OCI-LY7 (cell line): ENCODE measurements around the gene MAPK13. TPM values are rescaled to one million over a fixed set of nuclear protein-coding genes. Genes with fewer than 3 reads are reported as not detected.

Experiments used
- BruUV-seq: library from RNA; stranded (reverse); fragments of 400-500 nt; replicated peaks from 2 replicates; lab custom pipeline; 2021; lab: Mats Ljungman, UMichigan
- CTCF ChIA-PET: fragments of 300-600 bp; sonication (Branson Sonifier 250); formaldehyde crosslinking; loops from one replicate; lab custom pipeline; 2022; ENCODE audit warnings: antibody characterized with exemption; ENCODE audit not compliant: unreplicated experiment; lab: Charles Lee
- POLR2A ChIA-PET: fragments of 300-600 bp; sonication (Branson Sonifier 250); formaldehyde crosslinking; loops from one replicate; lab custom pipeline; 2022; ENCODE audit warnings: antibody characterized with exemption; lab: Charles Lee
- DNase-seq: peaks from one replicate; pipeline ENCODE4 v3.0.0-alpha.2; 2015; ENCODE audit warnings: low spot score
- H2AFZ ChIP-seq: fragments of 200-600 bp; sonication (generic), shearing (Covaris generic); 2 replicates; pipeline ENCODE4 v1.6.1; 2014; ENCODE audit warnings: mild to moderate bottlenecking, antibody characterized with exemption, low read length, moderate library complexity
- H3K27ac ChIP-seq: fragments of 200-600 bp; sonication (generic); 2 replicates; pipeline ENCODE4 v1.5.1; 2014; ENCODE audit warnings: mixed run types, low read depth, mild to moderate bottlenecking, moderate library complexity, low read length, inconsistent platforms; ENCODE audit not compliant: poor library complexity, severe bottlenecking
- H3K36me3 ChIP-seq: fragments of 200-600 bp; sonication (generic); 2 replicates; pipeline ENCODE4 v1.6.1; 2014; ENCODE audit warnings: mild to moderate bottlenecking, antibody characterized with exemption, low read length, moderate library complexity, mixed read lengths; ENCODE audit not compliant: insufficient read depth
- H3K4me1 ChIP-seq: fragments of 200-600 bp; sonication (generic); 2 replicates; pipeline ENCODE4 v1.5.1; 2014; ENCODE audit warnings: mild to moderate bottlenecking, low read length; ENCODE audit not compliant: insufficient read depth, poor library complexity, severe bottlenecking
- H3K4me2 ChIP-seq: fragments of 200-600 bp; sonication (generic); 2 replicates; pipeline ENCODE4 v1.6.1; 2014; ENCODE audit warnings: mild to moderate bottlenecking, low read length
- H3K4me3 ChIP-seq: fragments of 200-600 bp; sonication (generic); 2 replicates; pipeline ENCODE4 v1.5.1; 2014; ENCODE audit warnings: mild to moderate bottlenecking, low read depth, low read length; ENCODE audit not compliant: poor library complexity, severe bottlenecking
- H3K79me2 ChIP-seq: fragments of 200-600 bp; sonication (generic); 2 replicates; pipeline ENCODE4 v1.6.1; 2016; ENCODE audit warnings: low read depth, mild to moderate bottlenecking, low read length, moderate library complexity, mixed read lengths; ENCODE audit not compliant: insufficient read depth
- H3K9me2 ChIP-seq: fragments of 200-600 bp; sonication (generic); 2 replicates; pipeline ENCODE4 v1.6.1; 2016; ENCODE audit warnings: mild to moderate bottlenecking, low read length, mixed read lengths; ENCODE audit not compliant: insufficient read depth
- H3K9me3 ChIP-seq: fragments of 200-600 bp; sonication (generic); 2 replicates; pipeline ENCODE4 v1.6.1; 2014; ENCODE audit warnings: mild to moderate bottlenecking, mixed run types, low read length, mixed read lengths
- H4K20me1 ChIP-seq: fragments of 200-600 bp; sonication (generic); 2 replicates; pipeline ENCODE4 v1.6.1; 2014; ENCODE audit warnings: mild to moderate bottlenecking, antibody characterized with exemption, low read length, moderate library complexity, mixed read lengths; ENCODE audit not compliant: insufficient read depth
- EZH2phosphoT487 ChIP-seq: fragments of 200-600 bp; sonication (generic); IDR thresholded peaks from 2 replicates; pipeline ENCODE4 v1.6.1; 2018; ENCODE audit warnings: low read depth, borderline replicate concordance, mild to moderate bottlenecking, mixed run types, antibody characterized with exemption, low read length, moderate library complexity, mixed read lengths
- intact Hi-C: fragments of 100-400 bp; cut with micrococcal nuclease; formaldehyde crosslinking; loops from one replicate; pipeline ENCODE4 v1.10.0; 2022; ENCODE audit not compliant: unreplicated experiment
- total RNA-seq, 2 experiments: library from RNA; depleted of rRNA in 1 of 2; stranded (reverse); fragments of >200 nt in 1 of 2; shearing (Covaris generic) in 1 of 2; gene quantifications; 2 replicates each; pipeline ENCODE4 v1.2.3, GENCODE V29; 2014 to 2022
- TF ChIP-seq, protein P1 (sequence below): fragments of 200-600 bp; sonication (generic); conservative IDR thresholded peaks from 2 replicates; pipeline ENCODE4 v1.5.1; 2014; ENCODE audit warnings: mild to moderate bottlenecking, antibody characterized with exemption, low read length, moderate library complexity, mixed read lengths

Gene MAPK13
- total RNA-seq, 2 experiments from 2014 or later = 0.88 to 1.8 TPM

DNA sequence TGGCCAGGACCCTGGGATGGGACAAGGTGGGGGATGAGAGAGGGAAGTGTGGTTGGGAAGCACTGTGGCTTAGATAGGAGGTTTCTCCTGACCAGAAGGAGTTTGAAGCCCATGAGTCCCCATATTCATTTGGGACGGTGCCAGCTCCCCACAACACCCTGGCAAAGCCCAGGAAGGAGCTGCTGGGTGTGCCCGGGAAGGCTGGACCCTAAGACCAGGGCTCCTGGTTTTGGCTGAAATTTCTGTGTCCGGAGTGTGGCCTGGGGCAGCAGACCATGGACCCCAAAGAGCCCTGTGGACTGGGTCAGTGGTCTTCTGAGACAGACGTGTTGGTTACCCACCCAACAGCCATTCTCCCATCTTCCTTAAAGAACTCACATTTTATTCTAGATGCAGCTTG lies 15.2 kb downstream of the MAPK13 start:
- intact Hi-C loops = no loop called here
- no TSS peak for BruUV-seq
- peaks cover 3% of the 10 kb centered on the region for H3K4me1 ChIP-seq

DNA sequence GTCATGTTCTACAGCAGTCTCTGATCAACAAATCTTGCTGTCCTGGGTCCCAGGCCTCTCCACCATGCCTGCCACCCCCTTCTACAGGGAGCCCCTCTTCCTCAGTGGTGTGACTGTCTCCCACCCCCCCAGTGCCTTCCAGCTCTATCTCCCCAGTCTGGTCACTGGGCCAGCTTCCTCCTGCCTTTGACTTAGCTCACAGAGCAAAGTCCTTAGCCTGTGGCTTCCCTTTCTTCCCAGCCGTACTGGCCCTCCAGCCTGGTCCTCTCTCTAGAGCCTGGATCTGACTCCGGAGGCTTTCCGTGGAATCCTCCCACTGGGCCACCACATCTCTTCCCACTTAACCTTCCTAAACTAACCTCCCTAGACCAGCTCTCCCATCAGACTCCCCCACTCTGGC lies 17.0 kb downstream of the MAPK13 start:
- CTCF ChIA-PET = no interaction called here

More for the DNA sequence above, 15.2 kb downstream of the MAPK13 start:
- H3K4me2 ChIP-seq = no peak overlapping the region
- no peaks in the 10 kb centered on the region for H3K9me3 ChIP-seq
- H3K79me2 ChIP-seq = no peaks in the 10 kb centered on the region
- H3K9me2 ChIP-seq = no peaks in the 10 kb centered on the region
- TF ChIP-seq, protein P1, sequence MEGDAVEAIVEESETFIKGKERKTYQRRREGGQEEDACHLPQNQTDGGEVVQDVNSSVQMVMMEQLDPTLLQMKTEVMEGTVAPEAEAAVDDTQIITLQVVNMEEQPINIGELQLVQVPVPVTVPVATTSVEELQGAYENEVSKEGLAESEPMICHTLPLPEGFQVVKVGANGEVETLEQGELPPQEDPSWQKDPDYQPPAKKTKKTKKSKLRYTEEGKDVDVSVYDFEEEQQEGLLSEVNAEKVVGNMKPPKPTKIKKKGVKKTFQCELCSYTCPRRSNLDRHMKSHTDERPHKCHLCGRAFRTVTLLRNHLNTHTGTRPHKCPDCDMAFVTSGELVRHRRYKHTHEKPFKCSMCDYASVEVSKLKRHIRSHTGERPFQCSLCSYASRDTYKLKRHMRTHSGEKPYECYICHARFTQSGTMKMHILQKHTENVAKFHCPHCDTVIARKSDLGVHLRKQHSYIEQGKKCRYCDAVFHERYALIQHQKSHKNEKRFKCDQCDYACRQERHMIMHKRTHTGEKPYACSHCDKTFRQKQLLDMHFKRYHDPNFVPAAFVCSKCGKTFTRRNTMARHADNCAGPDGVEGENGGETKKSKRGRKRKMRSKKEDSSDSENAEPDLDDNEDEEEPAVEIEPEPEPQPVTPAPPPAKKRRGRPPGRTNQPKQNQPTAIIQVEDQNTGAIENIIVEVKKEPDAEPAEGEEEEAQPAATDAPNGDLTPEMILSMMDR = no peak
- TF ChIP-seq EZH2phosphoT487 = no peak
- no peak overlapping the region for H2AFZ ChIP-seq
- H3K27ac ChIP-seq = no peak overlapping the region
- no peak for DNase-seq
- no peaks in the 10 kb centered on the region for H4K20me1 ChIP-seq
- ChIA-PET POLR2A (no interaction called here), CTCF (no interaction called here)
- no peak overlapping the region for H3K4me3 ChIP-seq
- H3K36me3 ChIP-seq = no peaks in the 10 kb centered on the region

DNA sequence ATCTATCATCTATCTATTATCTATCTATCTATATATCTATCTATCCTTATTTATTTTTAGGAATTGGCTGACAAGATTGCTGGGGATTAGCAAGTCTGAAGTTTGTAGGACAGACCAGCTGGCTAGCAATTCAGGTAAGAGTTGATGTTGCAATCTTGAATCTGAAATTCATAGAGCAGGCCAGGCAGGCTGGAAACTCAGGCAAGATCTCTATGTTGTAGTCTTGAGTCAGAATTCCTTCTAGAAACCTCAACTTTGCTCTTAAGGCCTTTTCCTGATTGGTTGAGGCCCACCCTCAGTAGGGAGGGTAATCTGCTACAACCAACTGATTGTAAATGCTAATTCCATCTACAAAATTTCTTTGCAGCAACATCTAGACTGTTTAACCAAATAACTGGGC lies 19.2 kb downstream of the MAPK13 start:
- DNase-seq = no peak
- Histone ChIP-seq H3K36me3 (no peaks in the 10 kb centered on the region), H3K9me2 (no peaks in the 10 kb centered on the region), H2AFZ (no peak overlapping the region), H3K4me2 (no peak overlapping the region), H4K20me1 (no peaks in the 10 kb centered on the region), H3K4me1 (no peaks in the 10 kb centered on the region), H3K9me3 (no peaks in the 10 kb centered on the region), H3K4me3 (no peak overlapping the region), H3K79me2 (no peaks in the 10 kb centered on the region), H3K27ac (no peak overlapping the region)
- ChIA-PET POLR2A (interaction anchor here (1.0 kb wide), 1 partner anchor 9 kb away, joined by 3 read pairs; no protein-coding TSS in a partner anchor), CTCF (no interaction called here)
- BruUV-seq = no TSS peak
- intact Hi-C loops = no loop called here
- TF ChIP-seq, protein P1 = no peak
- no peak for TF ChIP-seq EZH2phosphoT487

More for the DNA sequence above, 17.0 kb downstream of the MAPK13 start:
- Histone ChIP-seq H2AFZ (no peak overlapping the region), H3K4me1 (no peaks in the 10 kb centered on the region), H3K9me3 (no peaks in the 10 kb centered on the region), H3K4me3 (no peak overlapping the region), H3K9me2 (no peaks in the 10 kb centered on the region), H3K4me2 (no peak overlapping the region), H3K36me3 (no peaks in the 10 kb centered on the region), H4K20me1 (no peaks in the 10 kb centered on the region), H3K27ac (no peak overlapping the region), H3K79me2 (no peaks in the 10 kb centered on the region)
- DNase-seq = no peak
- intact Hi-C loops = no loop called here
- no peak for TF ChIP-seq EZH2phosphoT487
- TF ChIP-seq, protein P1 = no peak
- BruUV-seq = no TSS peak
- POLR2A ChIA-PET = interaction anchor here (0.6 kb wide), 1 partner anchor 784 kb away, joined by 5 read pairs; no protein-coding TSS in a partner anchor
